Upper lobe of left lung (tissue), 6 donors: Measurements from ENCODE around the gene TBC1D16. TPM values are rescaled to one million over a fixed set of nuclear protein-coding genes. Genes with fewer than 3 reads are reported as not detected.
A peak's percentile ranks its signal among the peaks of the same experiment; 100 is the strongest.

Source experiments
- ATAC-seq, 2 donors: fragments of 200-7000 bp; cut with Tn5 transposase; one replicate each; pipeline ENCODE4 v1.9.1; 2022; ENCODE audit warnings: mild to moderate bottlenecking in 2 of 2, moderate library complexity in 2 of 2; ENCODE audit not compliant: low FRiP score in 2 of 2
- DNase-seq, 2 donors: peaks; one replicate each; pipeline ENCODE4 v3.0.0-alpha.2; 2019 to 2020
- H3K27ac ChIP-seq, 4 donors: fragments of 200-600 bp; sonication (generic); one replicate each; pipeline ENCODE4 v1.5.1; 2016 to 2019
- H3K27me3 ChIP-seq, 4 donors: fragments of 200-600 bp; sonication (generic); one replicate each; pipeline ENCODE4 v1.5.1; 2017 to 2019
- H3K36me3 ChIP-seq, 4 donors: fragments of 200-600 bp; sonication (generic); one replicate each; pipeline ENCODE4 v1.5.1; 2016 to 2019
- H3K4me1 ChIP-seq, 4 donors: fragments of 200-600 bp; sonication (generic); one replicate each; pipeline ENCODE4 v1.5.1; 2018 to 2019
- H3K4me3 ChIP-seq, 4 donors: fragments of 200-600 bp; sonication (generic); one replicate each; pipeline ENCODE4 v1.5.1; 2017 to 2019; ENCODE audit warnings: mild to moderate bottlenecking in 2 of 4, moderate library complexity in 1 of 4
- H3K9me3 ChIP-seq, 4 donors: fragments of 200-600 bp; sonication (generic); one replicate each; pipeline ENCODE4 v1.5.1; 2018 to 2019
- EP300 ChIP-seq, 4 donors: sonication (generic); formaldehyde crosslinking; IDR thresholded peaks; one replicate each; pipeline ENCODE4 v1.5.1; 2017; ENCODE audit warnings: antibody characterized with exemption in 4 of 4, control low read depth in 2 of 4
- POLR2A ChIP-seq, 4 donors: fragments of 450-650 bp; IDR thresholded peaks; one replicate each; pipeline ENCODE4 v1.5.1; 2016 to 2017; ENCODE audit warnings: antibody characterized with exemption in 4 of 4, mild to moderate bottlenecking in 2 of 4
- POLR2AphosphoS5 ChIP-seq, 2 donors: sonication (generic); formaldehyde crosslinking; IDR thresholded peaks; one replicate each; pipeline ENCODE4 v1.5.1; 2017; ENCODE audit warnings: antibody characterized with exemption in 2 of 2
- WGBS, 2 donors: methylation state at CpG; one replicate each; pipeline ENCODE4 v1.1.5; 2017 to 2018; 5-methylcytosine and 5-hydroxymethylcytosine counted together
- total RNA-seq, 6 donors: library from RNA; depleted of rRNA in 4 of 6; stranded (reverse); fragments of >200 nt in 4 of 6; gene quantifications; one replicate each; pipeline versions ENCODE4 v1.1.0 to v1.2.1, GENCODE V29; 2016 to 2021
- TF ChIP-seq, protein P1 (sequence below), 6 experiments: fragments of 450-650 bp in 4 of 6; fragments of 200-600 bp in 2 of 6; sonication (generic) in 2 of 6; IDR thresholded peaks; one replicate each; pipeline ENCODE4 v1.5.1; 2016 to 2019; ENCODE audit warnings: antibody characterized with exemption in 6 of 6
- donor health status: DM: no; HTN: no; CAD: no; lungs with moderate emphysema.
- donor health status: DM: no; HTN: yes; CAD: no; lungs with severe emphysema.

TBC1D16 gene
- total RNA-seq, 6 donors from 2014 or later = 15.6 to 60.8 (median 24.1) TPM

- peak in 1 of 2 donors; percentile 66 for DNase-seq
- WGBS, 2 donors = 91 to 94% methylated on average over 14 to 30 of the region's 30 CpGs
- TF ChIP-seq, protein P1, sequence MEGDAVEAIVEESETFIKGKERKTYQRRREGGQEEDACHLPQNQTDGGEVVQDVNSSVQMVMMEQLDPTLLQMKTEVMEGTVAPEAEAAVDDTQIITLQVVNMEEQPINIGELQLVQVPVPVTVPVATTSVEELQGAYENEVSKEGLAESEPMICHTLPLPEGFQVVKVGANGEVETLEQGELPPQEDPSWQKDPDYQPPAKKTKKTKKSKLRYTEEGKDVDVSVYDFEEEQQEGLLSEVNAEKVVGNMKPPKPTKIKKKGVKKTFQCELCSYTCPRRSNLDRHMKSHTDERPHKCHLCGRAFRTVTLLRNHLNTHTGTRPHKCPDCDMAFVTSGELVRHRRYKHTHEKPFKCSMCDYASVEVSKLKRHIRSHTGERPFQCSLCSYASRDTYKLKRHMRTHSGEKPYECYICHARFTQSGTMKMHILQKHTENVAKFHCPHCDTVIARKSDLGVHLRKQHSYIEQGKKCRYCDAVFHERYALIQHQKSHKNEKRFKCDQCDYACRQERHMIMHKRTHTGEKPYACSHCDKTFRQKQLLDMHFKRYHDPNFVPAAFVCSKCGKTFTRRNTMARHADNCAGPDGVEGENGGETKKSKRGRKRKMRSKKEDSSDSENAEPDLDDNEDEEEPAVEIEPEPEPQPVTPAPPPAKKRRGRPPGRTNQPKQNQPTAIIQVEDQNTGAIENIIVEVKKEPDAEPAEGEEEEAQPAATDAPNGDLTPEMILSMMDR (IDR thresholded peaks at IDR 0.05) = no peak
- TF ChIP-seq POLR2A (IDR thresholded peaks at IDR 0.05) = no peak
- no peak for TF ChIP-seq EP300 (IDR thresholded peaks at IDR 0.05)
- no peak for TF ChIP-seq POLR2AphosphoS5 (IDR thresholded peaks at IDR 0.05)
- H3K36me3 ChIP-seq = peaks cover 3 to 22% (median 14%) of the 10 kb centered on the region in 4 donors
- H3K27ac ChIP-seq = no peak overlapping the region
- no peaks in the 10 kb centered on the region for H3K9me3 ChIP-seq
- no peak overlapping the region for H3K4me3 ChIP-seq
- ATAC-seq = no peak
- no peaks in the 10 kb centered on the region for H3K27me3 ChIP-seq
- H3K4me1 ChIP-seq = peaks cover 7 to 18% (median 16%) of the 10 kb centered on the region in 4 donors
Observed at GRCh38 chr17:80006811-80007752, 28.6 kb downstream of the TBC1D16 start.

DNA sequence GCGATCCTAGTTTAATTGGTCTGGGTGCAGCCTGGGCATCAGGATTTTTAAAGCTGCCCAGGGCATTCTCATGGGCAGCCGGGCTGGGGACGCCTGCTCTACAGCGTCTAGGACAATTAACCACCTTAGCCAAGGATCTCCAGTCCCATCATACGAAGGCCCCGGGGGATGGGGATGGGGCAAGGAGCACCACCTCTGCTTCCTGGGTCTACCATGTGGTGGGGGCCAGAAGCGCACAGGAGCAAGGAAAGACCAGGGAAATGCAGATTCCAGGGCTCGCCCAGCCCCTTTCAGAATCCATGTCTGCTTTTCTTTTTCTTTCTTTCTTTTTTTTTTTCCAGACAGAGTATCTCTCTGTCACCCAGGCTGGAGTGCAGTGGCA lies 29.3 kb downstream of the TBC1D16 start:
- H3K4me3 ChIP-seq = peak overlapping the region in 1 of 4 donors; percentile 18
- no peak for ATAC-seq
- TF ChIP-seq EP300 (IDR thresholded peaks at IDR 0.05) (no peak), POLR2AphosphoS5 (IDR thresholded peaks at IDR 0.05) (no peak), POLR2A (IDR thresholded peaks at IDR 0.05) (no peak)
- TF ChIP-seq, protein P1 (IDR thresholded peaks at IDR 0.05) = no peak
- DNase-seq = no peak
- no peak overlapping the region for H3K27ac ChIP-seq
- H3K36me3 ChIP-seq = peaks cover 3 to 26% (median 13%) of the 10 kb centered on the region in 4 donors
- H3K9me3 ChIP-seq = no peaks in the 10 kb centered on the region
- H3K27me3 ChIP-seq = no peaks in the 10 kb centered on the region
- peaks cover 7 to 18% (median 16%) of the 10 kb centered on the region in 4 donors for H3K4me1 ChIP-seq
- 68 to 69% methylated on average over 8 of the region's 8 CpGs for WGBS, 2 donors

- no peaks in the 10 kb centered on the region for H3K9me3 ChIP-seq
- 43 to 44% methylated on average over 20 to 32 of the region's 37 CpGs for WGBS, 2 donors
- H3K27ac ChIP-seq = no peak overlapping the region
- H3K4me3 ChIP-seq = peak overlapping the region in 2 of 4 donors; percentile 18 to 23
- peaks cover 3 to 25% (median 12%) of the 10 kb centered on the region in 4 donors for H3K36me3 ChIP-seq
- no peaks in the 10 kb centered on the region for H3K27me3 ChIP-seq
- TF ChIP-seq EP300 (IDR thresholded peaks at IDR 0.05) = no peak
- TF ChIP-seq POLR2AphosphoS5 (IDR thresholded peaks at IDR 0.05) = no peak
- no peak for TF ChIP-seq POLR2A (IDR thresholded peaks at IDR 0.05)
- TF ChIP-seq, protein P1 (IDR thresholded peaks at IDR 0.05) = peak; percentile 87 to 98 (median 91)
- ATAC-seq (peak; percentile 43 to 64), DNase-seq (peak in 1 of 2 donors; percentile 53)
- peaks cover 7 to 18% (median 16%) of the 10 kb centered on the region in 4 donors for H3K4me1 ChIP-seq
Observed at GRCh38 chr17:80005360-80006338, 30.0 kb downstream of the TBC1D16 start.

GRCh38 chr17:80003969-80004368 lies 31.7 kb downstream of the TBC1D16 start:
- DNase-seq = peak in 1 of 2 donors; percentile 62
- TF ChIP-seq EP300 (IDR thresholded peaks at IDR 0.05) (no peak), POLR2AphosphoS5 (IDR thresholded peaks at IDR 0.05) (no peak), POLR2A (IDR thresholded peaks at IDR 0.05) (no peak)
- TF ChIP-seq, protein P1 (IDR thresholded peaks at IDR 0.05) = no peak

More at GRCh38 chr17:80003969-80004368, 31.7 kb downstream of the TBC1D16 start:
- no peak overlapping the region for H3K27ac ChIP-seq
- WGBS, 2 donors = 93 to 97% methylated on average over 15 of the region's 15 CpGs
- peaks cover 0 to 10% (median 3%) of the 10 kb centered on the region in 4 donors for H3K36me3 ChIP-seq
- no peak for ATAC-seq
- H3K9me3 ChIP-seq = no peaks in the 10 kb centered on the region
- H3K27me3 ChIP-seq = no peaks in the 10 kb centered on the region
- peaks cover 7 to 18% (median 15%) of the 10 kb centered on the region in 4 donors for H3K4me1 ChIP-seq
- H3K4me3 ChIP-seq = no peak overlapping the region
